IgD-negative memory B cell (primary cell): ENCODE results near the gene ESPL1. TPM values are rescaled to one million over a fixed set of nuclear protein-coding genes. Genes with fewer than 3 reads are reported as not detected.

Source experiments
- H3K27ac Mint-ChIP-seq, 3 donors: one replicate each; pipeline ENCODE4 v1.8.0; 2020 to 2022; ENCODE audit warnings: mild to moderate bottlenecking in 3 of 3, mixed read lengths in 3 of 3, moderate library complexity in 1 of 3
- H3K27me3 Mint-ChIP-seq: one replicate; pipeline ENCODE4 v1.8.0; 2021; ENCODE audit warnings: mixed read lengths
- H3K36me3 Mint-ChIP-seq: one replicate; pipeline ENCODE4 v1.8.0; 2020; ENCODE audit warnings: mild to moderate bottlenecking, mixed read lengths
- H3K4me1 Mint-ChIP-seq, 3 donors: one replicate each; pipeline ENCODE4 v1.8.0; 2020 to 2022; ENCODE audit warnings: mixed read lengths in 3 of 3, mild to moderate bottlenecking in 1 of 3
- H3K4me3 Mint-ChIP-seq, 4 donors: one replicate each; pipeline ENCODE4 v1.8.0; 2020 to 2022; ENCODE audit warnings: mild to moderate bottlenecking in 4 of 4, mixed read lengths in 4 of 4, moderate library complexity in 3 of 4
- H3K9me3 Mint-ChIP-seq, 3 donors: one replicate each; pipeline ENCODE4 v1.8.0; 2020 to 2021; ENCODE audit warnings: mixed read lengths in 3 of 3, mild to moderate bottlenecking in 1 of 3
- polyA plus RNA-seq: library from polyadenylated mRNA; unstranded; fragments of 300-500 nt; fragmentation: Illumina TruSeq; gene quantifications from one replicate; pipeline ENCODE4 v1.2.3, GENCODE V29; 2021

The ESPL1 gene
- polyA plus RNA-seq, 1 donor from 2014 or later, result not detected

DNA sequence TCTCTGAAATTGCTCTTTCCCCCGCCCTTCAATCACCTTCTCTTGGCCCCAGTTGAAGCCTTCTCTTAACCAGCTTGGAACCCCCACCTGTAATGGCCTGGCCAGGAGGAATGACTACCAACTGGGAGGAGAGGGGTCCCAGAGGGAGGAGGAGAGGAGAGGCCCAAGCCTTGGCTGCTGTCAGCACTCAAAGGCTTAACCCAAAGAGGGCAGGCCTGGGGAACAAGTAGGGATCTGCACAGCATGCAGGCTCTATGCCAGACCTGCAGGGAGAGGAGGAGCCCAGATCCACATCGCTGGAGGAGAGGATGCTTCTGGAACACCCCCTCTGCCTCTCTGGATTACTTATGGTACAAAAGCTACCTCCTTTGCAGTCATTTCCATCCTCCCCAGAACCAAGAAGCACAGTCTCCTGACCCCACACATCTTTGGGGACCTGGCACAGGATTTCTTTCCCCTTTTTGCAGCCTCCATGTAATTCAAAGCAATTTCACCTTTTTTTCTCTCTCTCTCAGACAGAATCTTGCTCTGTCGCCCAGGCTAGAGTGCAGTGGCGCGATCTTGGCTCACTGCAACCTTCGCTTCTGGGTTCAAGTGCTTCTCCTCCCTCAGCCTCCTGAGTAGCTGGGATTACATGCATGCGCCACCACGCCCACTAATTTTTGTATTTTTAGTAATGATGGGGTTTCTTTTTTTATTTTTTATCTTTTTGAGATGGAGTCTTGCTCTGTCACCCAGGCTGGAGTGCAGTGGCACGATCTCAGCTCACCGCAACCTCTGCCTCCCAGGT lies 42.3 kb upstream of the ESPL1 start:
- Mint-ChIP-seq H3K36me3 (no peaks in the 10 kb centered on the region), H3K27ac (peak overlapping the region in 2 of 3 donors; percentile 84 to 94), H3K9me3 (no peaks in the 10 kb centered on the region), H3K27me3 (no peaks in the 10 kb centered on the region), H3K4me1 (peaks cover 4 to 14% (median 9%) of the 10 kb centered on the region in 3 donors), H3K4me3 (peak overlapping the region in 1 of 4 donors; percentile 74)

DNA sequence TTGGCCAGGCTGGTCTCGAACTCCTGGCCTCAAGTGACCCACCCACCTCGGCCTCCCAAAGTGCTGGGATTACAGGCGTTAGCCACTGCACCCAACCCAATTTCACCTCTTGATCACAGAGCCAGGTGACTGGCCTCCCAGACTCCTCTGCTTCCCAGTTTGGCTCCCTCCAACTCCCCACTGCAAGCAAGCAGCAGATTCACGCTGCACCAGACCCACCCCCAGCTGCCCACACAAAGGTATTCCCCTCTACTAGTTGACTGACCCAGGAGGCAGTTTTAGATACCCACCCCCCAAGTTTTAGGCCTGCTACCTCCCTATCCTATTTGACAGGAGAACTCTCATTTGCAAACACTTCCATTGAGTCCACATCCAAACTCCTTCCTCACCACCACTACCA lies 41.3 kb upstream of the ESPL1 start:
- peaks cover 4 to 12% (median 9%) of the 10 kb centered on the region in 3 donors for H3K4me1 Mint-ChIP-seq
- no peaks in the 10 kb centered on the region for H3K27me3 Mint-ChIP-seq
- peak overlapping the region in 1 of 4 donors; percentile 25 for H3K4me3 Mint-ChIP-seq
- H3K36me3 Mint-ChIP-seq, result no peaks in the 10 kb centered on the region
- no peaks in the 10 kb centered on the region for H3K9me3 Mint-ChIP-seq
- H3K27ac Mint-ChIP-seq, result peak overlapping the region in 1 of 3 donors; percentile 81

- H3K27me3 Mint-ChIP-seq, result no peaks in the 10 kb centered on the region
- H3K4me1 Mint-ChIP-seq, result peaks cover 0 to 13% (median 5%) of the 10 kb centered on the region in 3 donors
- no peak overlapping the region for H3K4me3 Mint-ChIP-seq
- no peaks in the 10 kb centered on the region for H3K9me3 Mint-ChIP-seq
- no peaks in the 10 kb centered on the region for H3K36me3 Mint-ChIP-seq
- H3K27ac Mint-ChIP-seq, result no peak overlapping the region
Observed at GRCh38 chr12:53227341-53227740, 40.8 kb upstream of the ESPL1 start.

GRCh38 chr12:53227836-53228235 lies 40.3 kb upstream of the ESPL1 start:
- H3K27ac Mint-ChIP-seq, result no peak overlapping the region
- no peak overlapping the region for H3K4me3 Mint-ChIP-seq
- peaks cover 2% of the 10 kb centered on the region for H3K27me3 Mint-ChIP-seq
- H3K4me1 Mint-ChIP-seq, result peaks cover 4 to 17% (median 8%) of the 10 kb centered on the region in 3 donors
- H3K9me3 Mint-ChIP-seq, result no peaks in the 10 kb centered on the region
- H3K36me3 Mint-ChIP-seq, result no peaks in the 10 kb centered on the region

DNA sequence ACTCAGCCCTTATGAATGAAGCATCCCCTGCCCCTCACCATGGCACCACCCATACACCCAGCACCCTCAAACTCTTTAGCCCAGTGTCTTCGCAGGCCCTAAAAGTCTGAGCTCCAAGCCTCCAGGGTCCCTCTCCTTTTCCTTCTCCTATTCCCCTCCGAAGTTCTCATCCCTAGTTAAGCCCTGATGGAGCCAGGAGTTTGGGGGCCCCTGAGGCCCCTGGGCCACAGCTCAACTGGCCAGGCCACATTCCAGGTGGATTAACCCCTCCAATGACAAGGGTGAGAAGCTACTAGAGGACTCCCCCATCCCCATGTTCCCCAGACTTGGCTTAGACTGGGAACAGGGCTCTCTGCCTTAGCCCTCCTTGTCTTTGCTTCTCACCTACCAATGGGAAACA lies 38.6 kb upstream of the ESPL1 start:
- Mint-ChIP-seq H3K36me3 (no peaks in the 10 kb centered on the region), H3K4me1 (peaks cover 12 to 16% (median 12%) of the 10 kb centered on the region in 3 donors), H3K9me3 (no peaks in the 10 kb centered on the region), H3K4me3 (peak overlapping the region in 1 of 4 donors; percentile 60), H3K27ac (no peak overlapping the region), H3K27me3 (peaks cover 10% of the 10 kb centered on the region)

GRCh38 chr12:53230108-53230845 lies 37.8 kb upstream of the ESPL1 start:
- no peaks in the 10 kb centered on the region for H3K9me3 Mint-ChIP-seq
- peak overlapping the region; percentile 57 to 86 (median 63) for H3K4me3 Mint-ChIP-seq
- peaks cover 12 to 14% (median 13%) of the 10 kb centered on the region in 3 donors for H3K4me1 Mint-ChIP-seq
- H3K27ac Mint-ChIP-seq, result no peak overlapping the region
- no peaks in the 10 kb centered on the region for H3K36me3 Mint-ChIP-seq
- peaks cover 13% of the 10 kb centered on the region for H3K27me3 Mint-ChIP-seq

- H3K4me1 Mint-ChIP-seq, result peaks cover 16 to 27% (median 25%) of the 10 kb centered on the region in 3 donors
- no peaks in the 10 kb centered on the region for H3K36me3 Mint-ChIP-seq
- peaks cover 15% of the 10 kb centered on the region for H3K27me3 Mint-ChIP-seq
- no peaks in the 10 kb centered on the region for H3K9me3 Mint-ChIP-seq
- no peak overlapping the region for H3K27ac Mint-ChIP-seq
- H3K4me3 Mint-ChIP-seq, result peak overlapping the region; percentile 23 to 68 (median 66)
Observed at GRCh38 chr12:53231671-53231920, 36.5 kb upstream of the ESPL1 start.

DNA sequence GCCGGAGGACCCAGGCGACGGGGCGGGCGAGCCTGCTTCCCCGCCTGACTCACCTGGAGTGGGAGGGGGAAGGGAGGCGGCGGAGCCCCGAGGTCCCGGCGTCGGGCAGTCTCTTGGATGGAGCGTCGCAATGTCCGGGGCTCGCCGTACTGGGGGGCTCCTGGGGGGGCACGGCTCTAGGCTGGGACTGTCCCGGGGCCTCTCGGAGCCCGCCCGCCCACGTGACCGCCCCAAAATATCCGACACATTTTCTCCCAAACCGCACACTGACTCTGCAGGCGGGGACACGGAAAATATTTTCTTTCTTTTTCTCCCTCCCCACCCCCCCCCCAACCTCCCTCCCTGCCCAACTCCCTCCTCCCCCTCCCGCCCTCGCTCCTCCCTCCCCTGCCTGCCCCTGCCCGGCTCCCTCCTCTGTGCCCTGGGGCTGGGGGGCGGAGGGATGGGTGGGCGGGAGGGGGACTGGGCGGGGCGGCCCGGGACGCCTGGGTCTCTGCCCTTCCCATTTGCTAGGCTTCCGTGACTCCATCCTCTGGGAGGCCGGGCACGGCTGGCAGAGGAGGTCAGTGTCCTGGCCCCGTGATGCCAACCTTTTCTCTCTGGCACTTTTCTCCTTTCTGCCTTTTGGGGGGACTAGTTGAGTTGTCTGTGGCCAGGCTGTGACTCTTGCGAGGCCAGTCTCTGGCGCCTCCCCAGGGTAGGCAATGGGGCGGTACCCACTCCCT lies 36.0 kb upstream of the ESPL1 start, which contains the start of gene RARG:
Gene RARG (minus strand): TSS at position 289 of the 725 bp plus-strand sequence. CDS start 4,664 bp downstream, outside the sequence.
- Mint-ChIP-seq H3K9me3 (no peaks in the 10 kb centered on the region), H3K4me3 (peak within 1 kb of the TSS; percentile 70 to 97 (median 88))

DNA sequence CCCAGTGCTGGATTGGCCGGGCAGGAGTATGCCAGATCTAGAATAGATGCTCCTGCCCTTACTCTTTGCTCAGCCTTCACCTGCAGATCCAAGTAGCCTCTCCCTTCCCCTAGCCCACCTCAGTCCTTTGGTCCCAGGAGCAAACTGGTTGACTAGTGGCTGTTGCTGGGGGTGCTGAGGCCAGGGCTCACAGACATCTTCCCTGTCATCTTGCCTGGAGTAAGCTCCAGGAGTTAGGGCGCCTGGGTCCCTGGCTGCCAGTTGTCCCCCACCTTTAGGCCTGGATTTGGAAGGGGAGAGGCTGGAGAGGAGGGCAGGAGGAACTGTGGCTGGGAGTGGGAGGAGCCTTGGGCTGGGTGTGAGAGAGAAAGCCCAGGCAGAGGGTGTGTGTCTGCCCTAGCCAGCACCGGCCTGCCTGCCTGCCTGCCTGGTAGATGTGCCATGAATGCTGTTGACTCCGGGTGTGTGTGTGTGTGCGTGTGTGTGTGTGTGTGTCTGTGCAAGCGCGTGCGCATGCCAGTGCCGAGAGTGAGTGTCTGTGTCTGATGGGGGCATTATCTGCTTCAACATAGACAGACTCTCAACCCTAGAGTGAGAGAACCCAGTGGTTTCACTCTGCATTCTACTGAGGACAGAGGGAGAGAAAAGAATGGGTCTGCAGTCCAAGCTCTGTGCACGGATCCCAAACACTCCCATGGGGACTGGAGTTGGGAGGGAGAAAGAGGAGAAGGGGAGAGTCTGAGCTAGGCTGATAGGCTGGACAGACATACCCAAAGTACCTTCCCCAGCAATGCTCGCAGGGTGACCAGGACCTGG lies 35.2 kb upstream of the ESPL1 start:
- Mint-ChIP-seq H3K27ac (peak overlapping the region in 2 of 3 donors; percentile 9), H3K4me3 (peak overlapping the region; percentile 70 to 97 (median 88)), H3K36me3 (no peaks in the 10 kb centered on the region), H3K4me1 (peaks cover 22 to 36% (median 34%) of the 10 kb centered on the region in 3 donors), H3K9me3 (no peaks in the 10 kb centered on the region), H3K27me3 (peaks cover 15% of the 10 kb centered on the region)

More for the DNA sequence above, 36.0 kb upstream of the ESPL1 start, which contains the start of gene RARG:
- H3K27me3 Mint-ChIP-seq, result peaks cover 15% of the 10 kb centered on the region
- H3K27ac Mint-ChIP-seq, result peak within 1 kb of the TSS in 2 of 3 donors; percentile 9 to 31
- H3K4me1 Mint-ChIP-seq, result peaks cover 21 to 31% (median 29%) of the 10 kb centered on the region in 3 donors
- no peaks in the 10 kb centered on the region for H3K36me3 Mint-ChIP-seq

DNA sequence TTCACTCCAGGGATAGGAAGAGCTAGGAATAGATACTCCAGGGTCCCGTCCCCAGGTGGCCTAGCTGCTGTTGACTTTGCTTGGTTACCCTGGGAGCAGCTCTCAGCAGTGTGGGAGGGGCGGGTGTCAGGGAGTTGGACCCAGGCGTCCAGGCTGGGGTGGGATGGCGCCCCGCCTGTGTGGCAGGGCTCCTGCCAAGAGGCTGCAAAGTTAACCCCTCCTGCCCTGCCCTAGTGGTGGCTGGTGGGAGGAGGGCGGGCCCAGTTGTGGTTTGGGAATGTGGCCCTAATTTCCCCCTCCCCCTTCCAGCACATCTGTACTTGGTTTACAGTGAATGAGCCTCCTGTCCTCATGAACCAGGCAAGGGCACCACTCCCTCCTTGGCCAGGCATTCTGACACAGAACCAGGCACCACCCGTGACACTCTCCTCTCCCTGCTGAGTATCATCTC lies 34.4 kb upstream of the ESPL1 start:
- H3K27ac Mint-ChIP-seq, result no peak overlapping the region

DNA sequence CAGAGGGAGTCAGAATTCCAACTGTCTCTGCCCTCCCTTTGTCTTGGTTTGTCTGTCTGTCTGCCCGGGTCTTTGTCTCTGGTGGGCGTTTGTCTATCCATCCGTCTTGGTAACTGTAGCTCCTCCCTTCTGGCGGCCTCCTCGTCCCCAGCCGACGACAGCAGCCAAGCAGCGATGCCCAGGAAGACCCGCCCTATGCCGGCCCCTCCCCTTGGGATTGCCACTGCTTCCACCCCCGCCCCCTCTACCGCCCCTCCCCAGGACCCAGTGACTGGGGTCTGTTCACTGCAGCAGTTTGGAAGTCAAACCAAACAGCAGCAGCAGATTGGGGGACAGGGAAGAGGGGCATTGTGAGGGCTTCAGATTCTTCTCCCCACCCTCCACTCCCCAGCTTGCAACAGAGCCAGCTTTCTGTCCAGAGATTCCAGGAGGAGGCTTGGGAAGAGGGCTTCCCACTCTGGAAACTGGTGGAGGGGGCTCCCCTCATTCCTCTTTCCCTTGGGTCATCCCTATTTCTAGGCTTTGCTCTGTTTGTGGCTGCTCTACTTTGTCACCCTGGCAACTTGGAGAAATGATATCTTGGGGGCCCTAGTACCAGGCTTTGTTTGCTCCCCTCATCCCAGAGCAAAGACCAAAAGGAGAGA lies 33.7 kb upstream of the ESPL1 start:
- Mint-ChIP-seq H3K36me3 (no peaks in the 10 kb centered on the region), H3K4me3 (peak overlapping the region in 1 of 4 donors; percentile 73), H3K27me3 (peaks cover 15% of the 10 kb centered on the region), H3K4me1 (peaks cover 22 to 36% (median 34%) of the 10 kb centered on the region in 3 donors), H3K9me3 (no peaks in the 10 kb centered on the region), H3K27ac (no peak overlapping the region)

More for the DNA sequence above, 34.4 kb upstream of the ESPL1 start:
- H3K36me3 Mint-ChIP-seq, result no peaks in the 10 kb centered on the region
- H3K9me3 Mint-ChIP-seq, result no peaks in the 10 kb centered on the region
- H3K27me3 Mint-ChIP-seq, result peaks cover 15% of the 10 kb centered on the region
- H3K4me3 Mint-ChIP-seq, result peak overlapping the region in 2 of 4 donors; percentile 52 to 73
- peaks cover 22 to 36% (median 34%) of the 10 kb centered on the region in 3 donors for H3K4me1 Mint-ChIP-seq

DNA sequence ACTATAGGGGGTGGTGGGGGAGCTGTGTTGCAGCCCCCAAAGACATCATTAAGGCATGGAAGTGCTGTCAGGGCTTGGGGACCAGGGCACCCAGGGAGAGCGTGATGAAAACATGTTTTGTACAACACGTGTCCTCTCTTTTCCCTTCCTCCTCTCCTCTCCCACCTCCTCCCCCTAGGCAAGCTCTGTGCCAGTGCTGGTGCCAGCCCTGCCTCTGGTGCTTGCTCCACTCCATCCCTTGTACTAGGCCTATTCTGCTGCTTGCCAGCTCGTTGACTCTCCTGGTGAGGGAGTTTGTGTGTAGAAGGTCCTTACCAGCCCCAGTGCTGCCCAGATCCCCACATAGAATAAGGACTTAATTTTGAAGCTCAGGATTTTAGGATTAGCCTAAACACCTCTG lies 32.9 kb upstream of the ESPL1 start:
- Mint-ChIP-seq H3K4me1 (peaks cover 24 to 41% (median 37%) of the 10 kb centered on the region in 3 donors), H3K27ac (no peak overlapping the region), H3K4me3 (peak overlapping the region in 1 of 4 donors; percentile 73)

DNA sequence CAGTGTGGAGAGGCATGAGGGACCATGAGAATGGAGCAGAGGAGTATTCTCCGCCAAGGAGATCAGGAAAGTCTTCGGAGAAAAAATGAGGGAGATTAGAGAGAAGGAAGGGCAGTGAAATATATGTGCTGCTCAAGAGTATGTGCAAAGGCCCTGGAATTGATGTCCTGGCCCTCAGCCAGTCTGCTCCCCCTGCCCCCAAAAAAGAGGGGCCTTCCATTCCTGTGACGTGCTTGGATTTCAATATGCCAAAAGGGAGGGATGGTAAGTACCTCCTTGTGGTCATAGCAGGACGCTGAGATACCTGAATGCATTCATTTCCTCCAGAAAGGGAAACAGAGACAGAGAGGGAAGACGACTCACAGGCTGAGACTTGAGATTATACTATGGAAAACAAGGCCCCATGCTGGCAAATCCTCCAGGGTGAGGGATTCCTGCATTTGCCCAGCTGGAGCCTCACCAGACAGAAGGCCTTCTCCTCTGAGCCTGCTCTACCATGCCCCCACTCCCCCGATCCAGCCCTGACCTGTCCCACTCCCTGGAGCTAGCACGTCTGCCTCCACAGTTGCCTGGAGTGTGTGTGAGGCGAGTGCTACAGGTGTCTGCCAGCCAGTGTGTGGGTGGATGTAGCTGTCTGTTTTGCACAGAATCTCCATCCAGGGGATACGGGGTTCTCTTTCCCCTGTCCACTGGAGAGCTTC lies 32.2 kb upstream of the ESPL1 start:
- Mint-ChIP-seq H3K27me3 (peaks cover 15% of the 10 kb centered on the region), H3K4me3 (peak overlapping the region in 2 of 4 donors; percentile 49 to 60), H3K4me1 (peaks cover 30 to 47% (median 43%) of the 10 kb centered on the region in 3 donors), H3K27ac (no peak overlapping the region), H3K9me3 (no peaks in the 10 kb centered on the region), H3K36me3 (no peaks in the 10 kb centered on the region)

More for the DNA sequence above, 32.9 kb upstream of the ESPL1 start:
- H3K9me3 Mint-ChIP-seq, result no peaks in the 10 kb centered on the region
- H3K36me3 Mint-ChIP-seq, result no peaks in the 10 kb centered on the region
- H3K27me3 Mint-ChIP-seq, result peaks cover 15% of the 10 kb centered on the region
